GM19035 (cell line): ENCODE results near the gene DIPK1A.

Experiments
- ATAC-seq: cut with Tn5 transposase; IDR thresholded peaks from one replicate; pipeline ENCODE4 v1.9.1; 2021; ENCODE audit not compliant: unreplicated experiment

DIPK1A gene

GRCh38 chr1:92808381-92808780 is 152.9 kb downstream of the DIPK1A start:
- ATAC-seq = no peak

GRCh38 chr1:92805216-92805615 is 156.0 kb downstream of the DIPK1A start:
- ATAC-seq = no peak

GRCh38 chr1:92804721-92805201 is 156.5 kb downstream of the DIPK1A start:
- no peak for ATAC-seq

GRCh38 chr1:92803140-92803887 is 157.9 kb downstream of the DIPK1A start:
- no peak for ATAC-seq

GRCh38 chr1:92797961-92798360 is 163.3 kb downstream of the DIPK1A start:
- ATAC-seq = no peak

- ATAC-seq = no peak
Observed at GRCh38 chr1:92797297-92797696, 164.0 kb downstream of the DIPK1A start.

- ATAC-seq = no peak
Observed at GRCh38 chr1:92795166-92795565, 166.1 kb downstream of the DIPK1A start.

GRCh38 chr1:92792340-92792782 is 168.9 kb downstream of the DIPK1A start:
- ATAC-seq = no peak
